NCI-H1105 (cell line): ENCODE results near the gene NUP214.

Experiments
- DNase-seq: peaks from one replicate; lab custom pipeline; 2025; lab: John Stamatoyannopoulos, UW

The NUP214 gene

DNA sequence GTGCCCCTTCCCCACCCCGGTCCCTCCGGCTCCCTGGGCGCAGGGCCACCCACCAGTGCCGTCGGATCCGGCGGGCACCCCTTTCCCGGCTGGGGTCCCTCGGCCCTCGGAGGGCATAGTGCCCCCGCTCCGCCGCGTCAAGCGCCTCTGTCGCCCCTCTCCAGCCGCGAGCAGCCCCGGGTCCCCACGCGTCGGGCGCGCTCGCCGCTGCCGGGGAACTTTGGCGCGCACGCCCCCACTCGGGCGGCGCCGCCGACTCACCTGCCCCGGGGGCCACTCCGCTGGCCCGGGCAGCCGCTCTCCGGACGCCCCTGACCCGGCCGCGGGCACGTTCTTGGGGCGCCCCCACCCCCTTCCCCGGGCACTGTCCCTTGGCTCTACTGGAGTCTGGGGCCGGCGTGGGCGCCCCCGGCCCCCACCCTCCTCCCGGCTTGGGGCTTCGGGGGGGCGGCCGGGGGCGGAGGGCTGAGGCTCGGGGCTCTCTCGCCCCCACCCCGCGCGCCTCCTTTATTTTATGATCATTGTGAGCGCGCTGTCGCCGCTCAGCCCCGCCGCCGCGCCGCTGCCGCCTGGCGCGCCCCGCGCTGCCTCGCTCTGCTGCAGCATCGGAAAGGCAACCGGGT lies 152.0 kb downstream of the NUP214 start:
- DNase-seq = no peak

DNA sequence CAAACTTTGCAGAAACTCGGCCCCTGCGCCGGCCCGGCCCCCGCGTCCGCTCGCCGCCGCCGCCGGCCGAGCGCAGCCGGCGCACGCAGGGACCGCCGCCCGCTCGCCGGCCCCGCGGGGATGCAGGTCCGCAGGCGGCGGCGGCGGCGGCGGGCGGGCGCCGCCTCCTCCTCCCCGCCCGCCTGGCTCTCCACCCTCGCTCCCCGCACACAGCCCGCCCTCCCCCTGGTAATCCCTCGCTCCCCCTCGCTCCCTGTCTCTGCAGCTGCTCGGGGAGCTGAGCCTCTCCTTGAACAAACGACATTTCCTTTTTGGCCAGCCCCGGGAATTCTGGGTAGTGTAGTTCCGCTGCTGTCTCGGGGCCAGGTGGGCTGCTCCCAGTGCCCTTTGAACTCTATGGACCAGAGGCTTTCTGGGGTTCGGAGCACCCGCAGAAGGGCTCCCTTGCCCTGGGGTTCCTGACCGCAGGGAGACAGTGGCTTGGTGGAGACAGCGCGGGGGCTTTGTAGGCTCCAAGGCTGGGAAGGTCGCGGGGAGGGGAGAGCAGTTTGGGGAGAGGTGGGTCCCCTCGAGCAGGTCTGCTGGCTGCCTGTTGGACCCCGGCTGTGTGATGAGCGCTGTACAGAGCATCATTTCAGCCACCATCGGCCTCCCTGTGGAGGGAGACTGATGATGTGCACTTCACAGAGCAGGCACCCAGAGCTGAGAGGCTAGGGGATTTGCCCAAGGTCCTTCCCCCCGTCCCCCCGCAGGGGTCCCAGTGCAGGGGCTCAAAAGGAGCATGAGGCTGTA lies 152.7 kb downstream of the NUP214 start:
- peak; percentile 69 for DNase-seq

- DNase-seq = no peak
These were observed 153.3 kb downstream of the NUP214 start for GRCh38 chr9:131278702-131279111.

GRCh38 chr9:131279196-131279862 lies 153.9 kb downstream of the NUP214 start:
- no peak for DNase-seq

DNA sequence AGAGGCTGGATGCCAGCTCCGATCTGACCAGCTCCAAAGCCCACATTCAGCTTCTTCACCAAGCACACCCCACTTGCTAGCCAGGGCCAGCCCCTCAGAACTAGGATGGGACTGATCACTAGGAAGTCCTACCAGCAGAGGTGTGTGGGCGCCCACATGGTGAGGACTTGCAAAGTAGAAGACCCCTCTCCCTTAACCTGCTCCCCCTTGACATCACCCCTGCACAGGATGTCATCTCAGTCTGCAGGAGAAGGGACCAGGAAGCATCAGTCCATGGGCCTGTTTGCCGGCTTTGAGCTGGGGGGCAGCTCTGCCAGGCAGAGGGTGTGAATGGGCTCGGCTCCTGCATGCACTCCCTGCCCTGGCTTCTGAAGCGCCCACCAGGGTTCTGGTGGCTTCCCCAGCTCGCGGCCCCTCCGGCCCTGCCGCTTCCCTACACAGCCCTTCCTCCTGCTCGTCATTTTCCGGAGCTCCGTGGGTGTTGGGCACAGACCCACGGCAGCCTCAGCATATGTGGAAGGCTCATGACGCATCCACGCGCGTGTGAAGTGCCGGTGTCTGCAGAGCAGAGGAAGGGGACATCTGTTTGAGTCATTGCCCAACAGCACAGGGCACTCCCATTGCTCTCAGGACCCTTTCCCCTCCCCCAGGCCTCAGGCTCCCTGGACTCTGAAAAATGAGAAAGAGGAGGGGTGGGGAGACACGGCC lies 154.6 kb downstream of the NUP214 start:
- DNase-seq = no peak

DNA sequence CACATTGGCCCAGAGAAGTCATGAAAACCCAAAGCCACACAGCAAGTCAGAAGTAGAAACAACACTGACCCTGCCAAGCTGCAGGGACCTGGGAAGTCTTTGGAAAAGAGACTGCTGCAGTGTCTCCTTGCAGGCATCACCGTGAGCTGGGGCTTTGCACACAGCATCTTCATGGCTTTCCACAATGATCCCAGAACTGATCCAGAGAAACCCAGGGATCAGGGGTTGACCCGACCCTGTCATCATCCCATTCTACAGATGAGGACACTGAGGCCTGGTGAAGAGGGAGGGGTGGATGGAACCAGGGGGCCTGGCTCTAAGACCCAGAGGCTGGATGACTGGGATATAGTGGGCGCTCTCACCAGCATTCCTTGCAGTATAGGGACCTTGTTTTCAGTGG lies 155.3 kb downstream of the NUP214 start:
- DNase-seq = no peak

DNA sequence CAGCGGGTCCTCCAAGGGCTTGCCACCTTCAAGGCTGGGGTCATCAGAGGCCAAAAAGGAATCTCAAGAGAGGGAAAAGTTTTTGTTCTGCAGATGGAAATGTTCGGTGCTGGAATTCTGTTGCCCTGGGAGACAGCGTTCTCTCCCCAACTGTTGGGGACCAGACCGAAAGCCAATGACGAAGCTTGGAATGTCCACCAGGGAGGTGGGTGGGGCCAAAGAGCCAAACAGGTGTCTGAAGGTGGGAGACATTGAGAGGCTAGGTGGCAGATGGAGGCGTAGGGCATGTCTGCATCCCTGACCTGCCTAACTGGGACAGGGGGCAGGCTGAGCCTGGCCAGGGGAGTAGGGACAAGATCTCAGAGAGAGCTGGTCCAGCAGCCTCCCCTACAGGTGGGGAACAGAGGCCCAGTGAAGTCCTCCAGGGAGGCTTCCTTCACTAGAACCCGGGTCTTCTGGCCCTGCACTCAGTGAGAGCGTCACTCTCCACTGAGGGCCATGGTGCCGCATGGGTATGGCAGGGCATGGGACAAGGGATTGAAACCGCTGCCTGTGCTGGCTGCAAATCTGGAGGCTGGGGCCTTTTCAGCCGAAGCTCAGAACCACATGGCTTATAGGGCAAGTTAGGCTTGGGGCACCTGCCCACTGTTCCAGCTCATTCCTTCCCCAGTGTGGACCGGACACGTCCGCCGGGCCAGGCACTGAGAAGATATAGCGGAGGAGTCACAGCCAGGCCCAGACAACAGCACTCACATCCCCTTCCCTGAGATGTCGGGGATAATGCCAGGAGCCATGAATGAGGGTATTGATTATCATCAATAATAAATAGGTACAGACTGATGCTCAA lies 156.0 kb downstream of the NUP214 start:
- DNase-seq = no peak

GRCh38 chr9:131282175-131282574 lies 156.8 kb downstream of the NUP214 start:
- DNase-seq = no peak

DNA sequence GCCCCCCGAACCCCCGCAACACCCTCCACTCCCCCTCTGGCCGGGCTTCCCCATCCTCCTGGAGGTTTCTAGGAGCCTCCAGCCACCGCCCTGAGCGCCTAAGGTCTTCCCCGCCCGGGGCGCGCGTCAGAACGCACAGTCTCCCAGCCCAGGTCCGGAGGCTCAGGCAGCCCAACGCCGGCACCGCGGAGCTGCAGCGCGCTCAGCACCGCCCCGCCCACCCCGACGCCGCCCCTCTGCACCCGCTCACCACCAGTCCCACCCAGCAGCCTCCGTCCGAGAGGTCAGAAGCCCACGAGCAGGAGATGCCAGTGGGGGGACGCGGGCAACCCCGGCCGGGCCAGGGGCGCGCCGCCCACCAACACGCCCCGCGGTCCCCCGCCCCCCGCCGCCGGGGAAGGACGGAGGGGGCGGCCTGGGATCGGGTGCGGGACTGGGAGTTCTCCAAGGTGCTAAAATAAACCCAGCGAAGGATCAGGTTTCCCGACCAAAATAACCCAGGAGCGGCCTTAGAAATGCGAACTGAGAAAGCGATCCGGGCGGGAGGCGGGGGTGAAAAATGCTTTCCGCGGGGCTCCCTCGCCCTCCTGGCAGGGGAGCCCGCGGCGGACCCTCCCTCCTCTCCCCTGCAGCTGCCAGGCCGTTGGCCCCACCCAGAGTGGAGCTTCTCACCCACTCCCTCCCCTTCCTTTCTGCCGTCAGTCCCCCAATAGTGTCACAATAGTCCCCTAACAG lies 157.5 kb downstream of the NUP214 start:
- DNase-seq = no peak
